ENCODE results near the gene APOL1.

Gene APOL1

DNA sequence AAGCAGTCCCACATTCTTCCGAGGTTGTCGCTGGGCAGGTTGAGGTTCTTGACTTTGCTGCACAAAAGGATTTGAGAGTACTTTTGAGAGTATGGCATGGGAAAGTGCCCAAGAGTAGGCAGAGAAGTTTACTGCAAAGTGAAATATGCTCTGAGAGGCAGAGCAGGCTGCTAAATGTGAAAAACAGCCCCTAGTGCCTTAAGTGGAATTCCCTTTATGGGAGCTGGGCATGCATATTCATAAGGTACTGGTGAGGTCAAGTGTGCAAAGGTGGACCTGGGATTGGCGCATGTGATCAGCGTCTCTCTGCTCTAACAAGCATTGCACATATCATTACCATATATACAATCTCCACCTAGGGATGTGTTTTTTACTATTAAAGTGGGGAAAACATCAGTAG is 39.3 kb upstream of the APOL1 start:
- Histone ChIP-seq H3K9me2 (replicated peaks; ENCODE audit: control insufficient read depth, low read length) (no peaks in the 10 kb centered on the region), H3K27ac (ENCODE audit: low read depth, low read length) (no peak overlapping the region), H3K36me3 (ENCODE audit: control insufficient read depth, low read length) (no peaks in the 10 kb centered on the region), H3K79me2 (ENCODE audit: control insufficient read depth, low read length) (no peaks in the 10 kb centered on the region), H3K4me2 (ENCODE audit: low read length) (no peak overlapping the region), H3K4me1 (ENCODE audit: control insufficient read depth, low read length) (peaks cover 14% of the 10 kb centered on the region), H3F3A (ENCODE audit: control insufficient read depth, insufficient read depth) (no peaks in the 10 kb centered on the region), H3K4me3 (ENCODE audit: low read length) (no peak overlapping the region), H3K27me3 (ENCODE audit: control insufficient read depth, low read length) (peaks cover 33% of the 10 kb centered on the region), H4K20me1 (ENCODE audit: control insufficient read depth, insufficient read depth, low read depth, low read length) (no peaks in the 10 kb centered on the region), H3K9me3 (ENCODE audit: control insufficient read depth, insufficient read depth, low read length) (peaks cover 3% of the 10 kb centered on the region; the same call in 1 of the 2 replicates)
- TF ChIP-seq EZH2phosphoT487 (IDR thresholded peaks at IDR 0.05; ENCODE audit: borderline replicate concordance, low read length) (no peak), CTCF (IDR thresholded peaks at IDR 0.05; ENCODE audit: low read depth, low read length, poor library complexity, severe bottlenecking) (no peak)

DNA sequence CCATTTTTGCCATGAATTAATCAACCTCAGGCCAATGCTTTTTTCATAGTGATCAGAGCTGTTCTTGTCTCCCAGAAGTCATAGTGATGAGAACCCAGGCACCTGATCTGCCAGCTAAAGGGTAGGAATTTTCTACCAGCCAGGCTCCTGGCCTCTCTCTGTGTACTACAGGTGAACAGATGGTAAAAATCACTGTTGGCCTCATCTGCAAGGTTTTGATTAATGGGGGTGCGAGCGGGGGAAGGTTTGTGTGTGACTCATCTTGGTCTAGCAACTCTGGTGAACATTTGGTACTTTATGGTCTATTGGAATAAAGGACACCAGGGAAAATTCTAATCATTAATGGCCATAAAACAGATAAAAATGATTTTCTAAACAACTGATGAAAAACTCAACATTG is 37.0 kb upstream of the APOL1 start:
- Histone ChIP-seq H3K36me3 (ENCODE audit: control insufficient read depth, low read length) (no peaks in the 10 kb centered on the region), H3K79me2 (ENCODE audit: control insufficient read depth, low read length) (no peaks in the 10 kb centered on the region), H3K4me1 (ENCODE audit: control insufficient read depth, low read length) (peaks cover 5% of the 10 kb centered on the region), H4K20me1 (ENCODE audit: control insufficient read depth, insufficient read depth, low read depth, low read length) (no peaks in the 10 kb centered on the region), H3K27me3 (ENCODE audit: control insufficient read depth, low read length) (peaks cover 48% of the 10 kb centered on the region), H3K27ac (ENCODE audit: low read depth, low read length) (no peak overlapping the region), H3K4me2 (ENCODE audit: low read length) (no peak overlapping the region), H3K9me3 (ENCODE audit: control insufficient read depth, insufficient read depth, low read length) (no peaks in the 10 kb centered on the region), H3F3A (ENCODE audit: control insufficient read depth, insufficient read depth) (no peaks in the 10 kb centered on the region), H3K4me3 (ENCODE audit: low read length) (no peak overlapping the region), H3K9me2 (replicated peaks; ENCODE audit: control insufficient read depth, low read length) (no peaks in the 10 kb centered on the region)
- no peak for TF ChIP-seq CTCF (IDR thresholded peaks at IDR 0.05; ENCODE audit: low read depth, low read length, poor library complexity, severe bottlenecking)
- no peak for TF ChIP-seq EZH2phosphoT487 (IDR thresholded peaks at IDR 0.05; ENCODE audit: borderline replicate concordance, low read length)

- Histone ChIP-seq H3K4me2 (ENCODE audit: low read length) (no peak overlapping the region), H3K27me3 (ENCODE audit: control insufficient read depth, low read length) (peaks cover 51% of the 10 kb centered on the region), H3K27ac (ENCODE audit: low read depth, low read length) (no peak overlapping the region), H3F3A (ENCODE audit: control insufficient read depth, insufficient read depth) (no peaks in the 10 kb centered on the region), H4K20me1 (ENCODE audit: control insufficient read depth, insufficient read depth, low read depth, low read length) (no peaks in the 10 kb centered on the region), H3K36me3 (ENCODE audit: control insufficient read depth, low read length) (no peaks in the 10 kb centered on the region), H3K4me3 (ENCODE audit: low read length) (no peak overlapping the region), H3K4me1 (ENCODE audit: control insufficient read depth, low read length) (no peaks in the 10 kb centered on the region), H3K9me3 (ENCODE audit: control insufficient read depth, insufficient read depth, low read length) (no peaks in the 10 kb centered on the region), H3K9me2 (replicated peaks; ENCODE audit: control insufficient read depth, low read length) (no peaks in the 10 kb centered on the region), H3K79me2 (ENCODE audit: control insufficient read depth, low read length) (no peaks in the 10 kb centered on the region)
- no peak for TF ChIP-seq EZH2phosphoT487 (IDR thresholded peaks at IDR 0.05; ENCODE audit: borderline replicate concordance, low read length)
Measured at GRCh38 chr22:36218648-36219193, 34.2 kb upstream of the APOL1 start.

DNA sequence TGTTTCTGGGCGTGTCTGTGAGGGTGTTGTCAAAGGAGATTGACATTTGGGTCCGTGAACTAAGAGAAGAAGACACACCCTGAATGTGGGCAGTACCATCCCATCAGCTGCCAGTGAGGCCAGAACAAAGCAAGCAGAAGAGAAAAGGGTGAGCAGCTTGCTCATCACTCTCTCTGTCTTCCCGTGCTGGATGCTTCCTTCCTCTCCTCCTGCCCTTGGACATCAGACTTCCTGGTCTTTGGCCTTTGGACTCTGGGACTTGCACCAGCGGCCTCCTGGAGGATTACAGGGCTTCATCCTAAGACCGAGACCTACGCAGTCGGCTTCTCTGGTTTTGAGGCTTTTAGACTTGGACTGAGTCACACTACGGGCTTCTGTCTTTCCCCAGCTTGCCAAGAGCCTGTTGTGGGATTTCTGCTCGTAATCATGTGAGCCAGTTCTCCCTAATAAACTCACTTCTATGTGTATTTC is 32.4 kb upstream of the APOL1 start:
- H3K36me3 ChIP-seq (ENCODE audit: control insufficient read depth, low read length), result no peaks in the 10 kb centered on the region
- H3K4me2 ChIP-seq (ENCODE audit: low read length), result no peak overlapping the region
- H4K20me1 ChIP-seq (ENCODE audit: control insufficient read depth, insufficient read depth, low read depth, low read length), result no peaks in the 10 kb centered on the region

More for the DNA sequence above, 32.4 kb upstream of the APOL1 start:
- Histone ChIP-seq H3K9me3 (ENCODE audit: control insufficient read depth, insufficient read depth, low read length) (no peaks in the 10 kb centered on the region), H3K79me2 (ENCODE audit: control insufficient read depth, low read length) (no peaks in the 10 kb centered on the region), H3K27me3 (ENCODE audit: control insufficient read depth, low read length) (peaks cover 46% of the 10 kb centered on the region), H3K4me3 (ENCODE audit: low read length) (no peak overlapping the region), H3K9me2 (replicated peaks; ENCODE audit: control insufficient read depth, low read length) (no peaks in the 10 kb centered on the region), H3K27ac (ENCODE audit: low read depth, low read length) (no peak overlapping the region), H3F3A (ENCODE audit: control insufficient read depth, insufficient read depth) (no peaks in the 10 kb centered on the region), H3K4me1 (ENCODE audit: control insufficient read depth, low read length) (no peaks in the 10 kb centered on the region)
- no peak for TF ChIP-seq CTCF (IDR thresholded peaks at IDR 0.05; ENCODE audit: low read depth, low read length, poor library complexity, severe bottlenecking)
- TF ChIP-seq EZH2phosphoT487 (IDR thresholded peaks at IDR 0.05; ENCODE audit: borderline replicate concordance, low read length), result no peak
